DND-41 (cell line): ENCODE data around the gene C10orf95.

Experiments
- ATAC-seq: fragments of 200-7000 bp; cut with Tn5 transposase; 3 replicates; pipeline ENCODE4 v1.9.1; 2021; ENCODE audit warnings: low read depth; ENCODE audit not compliant: insufficient read depth
- DNase-seq: peaks from one replicate; pipeline ENCODE4 v3.0.0-alpha.2; 2020
- H2AFZ ChIP-seq: 2 replicates; pipeline ENCODE4 v1.6.0; 2012; ENCODE audit warnings: low read depth, low read length
- H3K27ac ChIP-seq: 2 replicates; pipeline ENCODE4 v1.5.1; 2012; ENCODE audit warnings: low read length, inconsistent platforms
- H3K27me3 ChIP-seq: fragments of 200-600 bp; sonication (generic); 2 replicates; pipeline ENCODE4 v1.6.0; 2012; ENCODE audit warnings: low read length, mild to moderate bottlenecking, inconsistent platforms; ENCODE audit not compliant: insufficient read depth, poor library complexity
- H3K36me3 ChIP-seq: 2 replicates; pipeline ENCODE4 v1.5.1; 2012; ENCODE audit warnings: low read length, inconsistent platforms; ENCODE audit not compliant: insufficient read depth
- H3K4me1 ChIP-seq: 2 replicates; pipeline ENCODE4 v1.5.1; 2012; ENCODE audit warnings: mild to moderate bottlenecking, low read length; ENCODE audit not compliant: insufficient read depth
- H3K4me2 ChIP-seq: 2 replicates; pipeline ENCODE4 v1.6.0; 2012; ENCODE audit warnings: mild to moderate bottlenecking, moderate library complexity, low read length, inconsistent platforms; ENCODE audit not compliant: insufficient read depth
- H3K4me3 ChIP-seq, 2 experiments: fragments of 200-600 bp in 1 of 2; shearing (Covaris generic) in 1 of 2; 2 replicates each; pipeline ENCODE4 v1.5.1; 2012 to 2016; ENCODE audit warnings: inconsistent platforms in 2 of 2, low read length in 2 of 2, mild to moderate bottlenecking in 2 of 2, low read depth in 1 of 2, moderate library complexity in 1 of 2
- H3K79me2 ChIP-seq: 2 replicates; pipeline ENCODE4 v1.6.0; 2012; ENCODE audit warnings: low read length, inconsistent platforms; ENCODE audit not compliant: insufficient read depth
- H3K9ac ChIP-seq: 2 replicates; pipeline ENCODE4 v1.6.0; 2012; ENCODE audit warnings: low read depth, mild to moderate bottlenecking, inconsistent platforms, low read length, moderate library complexity
- H3K9me3 ChIP-seq: 2 replicates; pipeline ENCODE4 v1.5.1; 2012; ENCODE audit warnings: low read length, moderate library complexity, mild to moderate bottlenecking, inconsistent platforms; ENCODE audit not compliant: insufficient read depth, severe bottlenecking
- H4K20me1 ChIP-seq: 2 replicates; pipeline ENCODE4 v1.6.0; 2012; ENCODE audit warnings: low read length; ENCODE audit not compliant: insufficient read depth
- EZH2 ChIP-seq: IDR thresholded peaks from 3 replicates; pipeline ENCODE4 v1.6.1; 2012; ENCODE audit warnings: borderline replicate concordance, low read depth, mild to moderate bottlenecking, moderate library complexity, low read length, inconsistent platforms; ENCODE audit not compliant: severe bottlenecking
- TF ChIP-seq, protein P1 (sequence below): IDR thresholded peaks from 2 replicates; pipeline ENCODE4 v1.5.1; 2012; ENCODE audit warnings: borderline replicate concordance, low read length, moderate library complexity, mild to moderate bottlenecking; ENCODE audit not compliant: poor library complexity, severe bottlenecking; ENCODE audit errors: extremely low read depth

C10orf95 gene

DNA sequence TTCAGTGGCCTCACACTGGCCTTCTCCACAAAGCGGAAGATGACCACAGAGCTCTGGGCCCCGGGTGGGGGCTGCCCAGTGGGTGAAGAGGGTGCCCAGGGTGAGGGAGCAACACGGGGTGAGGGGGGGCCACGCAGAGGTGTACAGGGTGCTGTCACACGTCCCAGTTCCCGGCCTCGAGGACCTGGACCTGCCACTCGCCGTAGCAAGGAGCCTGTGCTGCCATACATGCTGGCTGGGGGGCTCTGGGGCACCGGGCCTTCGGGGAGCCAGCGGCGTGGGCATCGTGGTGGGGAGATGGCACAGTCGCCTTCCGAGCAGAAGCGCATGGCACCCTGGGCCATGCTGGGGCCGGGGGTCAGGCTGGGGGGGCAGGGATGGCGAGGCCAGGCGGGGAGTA, 34.6 kb downstream of the C10orf95 start:
- TF ChIP-seq EZH2, result no peak
- TF ChIP-seq, protein P1, sequence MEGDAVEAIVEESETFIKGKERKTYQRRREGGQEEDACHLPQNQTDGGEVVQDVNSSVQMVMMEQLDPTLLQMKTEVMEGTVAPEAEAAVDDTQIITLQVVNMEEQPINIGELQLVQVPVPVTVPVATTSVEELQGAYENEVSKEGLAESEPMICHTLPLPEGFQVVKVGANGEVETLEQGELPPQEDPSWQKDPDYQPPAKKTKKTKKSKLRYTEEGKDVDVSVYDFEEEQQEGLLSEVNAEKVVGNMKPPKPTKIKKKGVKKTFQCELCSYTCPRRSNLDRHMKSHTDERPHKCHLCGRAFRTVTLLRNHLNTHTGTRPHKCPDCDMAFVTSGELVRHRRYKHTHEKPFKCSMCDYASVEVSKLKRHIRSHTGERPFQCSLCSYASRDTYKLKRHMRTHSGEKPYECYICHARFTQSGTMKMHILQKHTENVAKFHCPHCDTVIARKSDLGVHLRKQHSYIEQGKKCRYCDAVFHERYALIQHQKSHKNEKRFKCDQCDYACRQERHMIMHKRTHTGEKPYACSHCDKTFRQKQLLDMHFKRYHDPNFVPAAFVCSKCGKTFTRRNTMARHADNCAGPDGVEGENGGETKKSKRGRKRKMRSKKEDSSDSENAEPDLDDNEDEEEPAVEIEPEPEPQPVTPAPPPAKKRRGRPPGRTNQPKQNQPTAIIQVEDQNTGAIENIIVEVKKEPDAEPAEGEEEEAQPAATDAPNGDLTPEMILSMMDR, result no peak
- Histone ChIP-seq H3K36me3 (no peaks in the 10 kb centered on the region; the same call in 1 of the 2 replicates), H3K9ac (no peak overlapping the region), H4K20me1 (peaks cover 10% of the 10 kb centered on the region), H3K4me2 (no peak overlapping the region), H3K4me1 (peaks cover 20% of the 10 kb centered on the region), H3K4me3 (no peak overlapping the region), H3K79me2 (peaks cover 5% of the 10 kb centered on the region; the same call in 1 of the 2 replicates), H3K9me3 (no peaks in the 10 kb centered on the region), H2AFZ (no peak overlapping the region), H3K27ac (no peak overlapping the region), H3K27me3 (no peaks in the 10 kb centered on the region)
- no peak for ATAC-seq
- DNase-seq, result no peak

DNA sequence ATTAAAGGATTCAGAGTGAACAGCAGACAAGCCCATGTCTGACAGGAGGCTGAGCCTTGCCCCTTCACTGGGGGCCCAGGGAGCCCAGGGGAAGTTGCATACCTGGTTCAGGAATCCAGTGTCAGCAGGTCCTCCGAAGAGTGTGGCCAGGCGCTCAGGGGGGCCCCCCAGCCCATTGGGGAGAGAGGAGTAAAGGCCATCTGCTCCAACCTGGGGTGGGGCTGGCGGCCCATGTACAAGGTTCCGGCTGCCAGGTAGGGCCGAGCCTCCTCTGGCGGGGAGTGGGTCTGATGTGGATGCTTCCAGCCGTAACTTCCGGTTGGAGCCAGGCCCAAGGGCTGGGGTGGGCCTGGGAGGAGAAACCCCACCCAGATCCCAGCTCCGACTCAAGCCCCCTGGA, 35.1 kb downstream of the C10orf95 start:
- no peak overlapping the region for H3K9ac ChIP-seq
- ATAC-seq (no peak), DNase-seq (no peak)
- no peaks in the 10 kb centered on the region; the same call in 1 of the 2 replicates for H3K36me3 ChIP-seq
- H3K27me3 ChIP-seq, result no peaks in the 10 kb centered on the region
- peaks cover 10% of the 10 kb centered on the region for H4K20me1 ChIP-seq
- peaks cover 17% of the 10 kb centered on the region for H3K4me1 ChIP-seq
- no peak for TF ChIP-seq EZH2
- TF ChIP-seq, protein P1, result no peak
- no peaks in the 10 kb centered on the region for H3K9me3 ChIP-seq
- no peak overlapping the region for H3K4me3 ChIP-seq
- H3K79me2 ChIP-seq, result peaks cover 1% of the 10 kb centered on the region; the same call in 1 of the 2 replicates
- H3K4me2 ChIP-seq, result no peak overlapping the region
- H2AFZ ChIP-seq, result no peak overlapping the region
- no peak overlapping the region for H3K27ac ChIP-seq

DNA sequence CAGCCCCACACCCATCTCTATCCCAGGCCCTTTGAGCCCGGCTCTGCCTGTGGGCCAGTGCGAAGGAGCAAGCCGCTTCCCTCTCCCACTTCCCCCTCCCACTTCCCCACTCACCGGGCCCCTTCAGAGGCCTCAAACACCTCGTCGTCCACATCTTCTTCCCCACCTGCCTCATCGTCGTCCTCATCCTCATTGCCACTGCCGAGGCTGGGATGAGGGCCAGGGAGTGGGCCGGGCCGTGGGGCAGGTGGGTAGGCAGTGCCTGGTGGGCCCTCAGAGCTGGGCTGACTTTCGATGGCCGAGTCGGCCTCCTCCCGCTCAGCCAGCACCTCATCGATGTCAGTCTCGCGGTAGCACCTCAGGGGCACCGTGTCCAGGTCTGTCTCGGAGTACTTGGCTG, 36.6 kb downstream of the C10orf95 start:
- H4K20me1 ChIP-seq, result peaks cover 13% of the 10 kb centered on the region
- no peak for TF ChIP-seq EZH2

DNA sequence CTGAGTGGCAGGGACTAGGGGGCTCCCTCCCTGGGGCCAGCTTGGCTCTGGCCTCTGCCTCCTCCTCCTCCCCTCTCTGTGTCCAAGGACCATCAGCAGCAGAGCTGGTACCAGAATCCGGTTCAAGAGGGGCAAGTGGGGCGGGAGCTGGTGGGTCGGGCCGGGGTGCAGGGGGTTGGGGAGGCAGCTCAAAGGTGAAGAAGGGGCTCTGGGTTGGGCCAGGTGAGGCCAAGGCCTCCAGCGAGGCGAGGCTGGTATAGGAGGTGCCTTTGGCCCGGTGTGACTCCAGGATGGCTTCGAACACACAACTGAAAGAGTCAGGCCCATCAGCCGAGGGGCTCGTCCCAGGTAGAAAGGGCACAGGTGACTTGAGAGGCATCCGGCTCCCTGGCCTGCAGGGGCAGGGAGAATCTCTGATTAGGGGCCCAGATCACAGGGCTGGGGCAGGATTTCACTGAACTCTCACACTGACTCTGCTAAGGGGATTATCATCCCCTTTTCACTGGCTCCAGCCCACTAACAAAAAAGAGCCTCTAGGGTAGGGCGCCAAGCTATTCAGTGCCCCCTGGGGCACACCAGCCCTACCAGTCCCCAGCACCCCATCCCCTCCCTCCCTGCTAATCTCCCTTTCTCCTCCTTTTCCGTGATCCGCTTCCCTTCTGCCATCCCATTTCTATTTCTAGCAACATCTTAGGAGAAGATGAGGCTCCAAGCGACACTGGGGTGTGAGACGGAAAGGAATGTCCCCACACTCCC, 37.4 kb downstream of the C10orf95 start:
- no peak overlapping the region for H3K4me3 ChIP-seq
- no peaks in the 10 kb centered on the region for H3K79me2 ChIP-seq
- H3K27ac ChIP-seq, result no peak overlapping the region
- no peak for DNase-seq
- H4K20me1 ChIP-seq, result peaks cover 12% of the 10 kb centered on the region
- no peak for ATAC-seq
- H3K4me1 ChIP-seq, result peaks cover 9% of the 10 kb centered on the region
- H2AFZ ChIP-seq, result no peak overlapping the region
- no peak overlapping the region for H3K9ac ChIP-seq
- no peaks in the 10 kb centered on the region for H3K36me3 ChIP-seq
- H3K4me2 ChIP-seq, result no peak overlapping the region
- H3K27me3 ChIP-seq, result peaks cover 22% of the 10 kb centered on the region
- no peak for TF ChIP-seq EZH2
- TF ChIP-seq, protein P1, result no peak
- no peaks in the 10 kb centered on the region for H3K9me3 ChIP-seq

More for the DNA sequence above, 36.6 kb downstream of the C10orf95 start:
- Histone ChIP-seq H3K9ac (no peak overlapping the region), H3K36me3 (no peaks in the 10 kb centered on the region), H3K4me3 (no peak overlapping the region), H3K27me3 (peaks cover 15% of the 10 kb centered on the region), H3K4me2 (no peak overlapping the region), H3K79me2 (no peaks in the 10 kb centered on the region), H3K9me3 (no peaks in the 10 kb centered on the region), H3K4me1 (peaks cover 11% of the 10 kb centered on the region), H2AFZ (no peak overlapping the region), H3K27ac (no peak overlapping the region)
- DNase-seq, result no peak
- no peak for ATAC-seq
